HCT116 (cell line): ENCODE measurements around the gene TMEM50B. TPM values are rescaled to one million over a fixed set of nuclear protein-coding genes. Genes with fewer than 3 reads are reported as not detected.

Experiments
- ATAC-seq: fragments of 200-7000 bp; cut with Tn5 transposase; 2 replicates; pipeline ENCODE4 v1.9.1; 2020; ENCODE audit warnings: mild to moderate bottlenecking, moderate library complexity
- BruUV-seq: library from RNA; stranded (reverse); fragments of 400-500 nt; replicated peaks from 2 replicates; lab custom pipeline; 2021; lab: Mats Ljungman, UMichigan
- CTCF ChIA-PET: fragments of 300-600 bp; sonication (Branson Sonifier 250); formaldehyde crosslinking; loops from one replicate; lab custom pipeline; 2021; ENCODE audit warnings: antibody characterized with exemption; lab: Charles Lee
- POLR2A ChIA-PET: fragments of 300-600, 350-600 bp; sonication (Branson Sonifier 250); formaldehyde crosslinking; loops from one replicate; lab custom pipeline; 2021; ENCODE audit warnings: antibody characterized with exemption; lab: Charles Lee
- RAD21 ChIA-PET, 2 experiments: fragments of 300-600 bp; sonication (Branson Sonifier 250); formaldehyde crosslinking; loops; one replicate each; lab custom pipeline; 2023; ENCODE audit warnings: low total read pairs in 2 of 2; ENCODE audit not compliant: uncharacterized antibody in 2 of 2, unreplicated experiment in 2 of 2, low non-redundant PET in 1 of 2; lab: Charles Lee
- DNase-seq: peaks from one replicate; pipeline ENCODE4 v3.0.0-alpha.2; 2010; ENCODE audit warnings: low read depth, low spot score
- H2AFZ ChIP-seq: fragments of 200-600 bp; shearing (Covaris generic), sonication (generic); 2 replicates; pipeline ENCODE4 v1.6.1; 2017; ENCODE audit warnings: low read depth, mixed run types, mixed read lengths, antibody characterized with exemption, low read length; ENCODE audit not compliant: poor library complexity, severe bottlenecking
- H3K27ac ChIP-seq: 2 replicates; pipeline ENCODE4 v1.5.1; 2012; ENCODE audit warnings: low read depth, low read length
- H3K27me3 ChIP-seq: fragments of 200-600 bp; sonication (generic); 2 replicates; pipeline ENCODE4 v1.6.1; 2016; ENCODE audit warnings: mixed run types, low read length, mixed read lengths; ENCODE audit not compliant: insufficient read depth
- H3K36me3 ChIP-seq, 2 experiments: fragments of 200-500 bp in 1 of 2; fragments of 200-600 bp in 1 of 2; sonication (Bioruptor generic) in 1 of 2; sonication (generic) in 1 of 2; 2 replicates each; pipeline versions ENCODE4 v1.5.1 to v1.6.1; 2014 to 2016; ENCODE audit warnings: low read length in 2 of 2, inconsistent platforms in 1 of 2, mixed read lengths in 1 of 2, mixed run types in 1 of 2; ENCODE audit not compliant: insufficient read depth in 2 of 2, control insufficient read depth in 1 of 2
- H3K4me1 ChIP-seq, 2 experiments: fragments of 200-600 bp in 1 of 2; sonication (generic) in 1 of 2; 2 replicates each; pipeline versions ENCODE4 v1.5.1 to v1.6.1; 2012 to 2017; ENCODE audit warnings: low read length in 2 of 2, inconsistent platforms in 1 of 2, mild to moderate bottlenecking in 1 of 2, mixed read lengths in 1 of 2, mixed run types in 1 of 2, moderate library complexity in 1 of 2; ENCODE audit not compliant: insufficient read depth in 2 of 2, control insufficient read depth in 1 of 2
- H3K4me2 ChIP-seq: fragments of 200-600 bp; sonication (generic); 2 replicates; pipeline ENCODE4 v1.6.1; 2017; ENCODE audit warnings: mixed run types, low read length, mixed read lengths
- H3K4me3 ChIP-seq, 2 experiments: fragments of 200-600 bp in 1 of 2; sonication (generic) in 1 of 2; replicated peaks in 1 of 2; 2 replicates each; pipeline ENCODE4 v1.5.1; 2011 to 2016; ENCODE audit warnings: low read length in 2 of 2, control low read depth in 1 of 2, low read depth in 1 of 2, mild to moderate bottlenecking in 1 of 2, mixed read lengths in 1 of 2, mixed run types in 1 of 2
- H3K79me2 ChIP-seq: fragments of 200-600 bp; sonication (generic); 2 replicates; pipeline ENCODE4 v1.6.1; 2017; ENCODE audit warnings: mild to moderate bottlenecking, mixed run types, low read length, moderate library complexity, mixed read lengths; ENCODE audit not compliant: insufficient read depth
- H3K9ac ChIP-seq: fragments of 200-600 bp; sonication (generic); 2 replicates; pipeline ENCODE4 v1.6.1; 2016; ENCODE audit warnings: low read length, mixed read lengths
- H3K9me2 ChIP-seq: fragments of 200-600 bp; sonication (generic), shearing (Covaris generic); 2 replicates; pipeline ENCODE4 v1.6.1; 2017; ENCODE audit warnings: mixed run types, mild to moderate bottlenecking, moderate library complexity; ENCODE audit not compliant: insufficient read depth
- H3K9me3 ChIP-seq, 2 experiments: fragments of 200-500 bp in 1 of 2; fragments of 200-600 bp in 1 of 2; sonication (Bioruptor generic) in 1 of 2; sonication (generic) in 1 of 2; 2 replicates each; pipeline ENCODE4 v1.6.1; 2014 to 2017; ENCODE audit warnings: low read length in 2 of 2, mixed read lengths in 2 of 2, inconsistent platforms in 1 of 2, low read depth in 1 of 2, mild to moderate bottlenecking in 1 of 2, mixed run types in 1 of 2, moderate library complexity in 1 of 2; ENCODE audit not compliant: control insufficient read depth in 1 of 2, insufficient read depth in 1 of 2
- H4K20me1 ChIP-seq: fragments of 200-600 bp; sonication (generic), shearing (Covaris generic); 2 replicates; pipeline ENCODE4 v1.6.1; 2017; ENCODE audit warnings: mixed run types, mild to moderate bottlenecking, moderate library complexity; ENCODE audit not compliant: insufficient read depth
- CBX3 ChIP-seq: IDR thresholded peaks from 2 replicates; pipeline ENCODE4 v1.6.1; 2012; ENCODE audit warnings: low read depth
- CEBPB ChIP-seq: IDR thresholded peaks from 2 replicates; pipeline ENCODE4 v1.6.1; 2012; ENCODE audit warnings: low read depth
- EGR1 ChIP-seq: IDR thresholded peaks from 2 replicates; pipeline ENCODE4 v1.6.1; 2012; ENCODE audit warnings: low read depth
- ELF1 ChIP-seq: IDR thresholded peaks from 2 replicates; pipeline ENCODE4 v1.6.1; 2012; ENCODE audit warnings: low read depth, borderline replicate concordance
- EZH2 ChIP-seq: fragments of 200-600 bp; sonication (generic); IDR thresholded peaks from 2 replicates; pipeline ENCODE4 v1.6.1; 2017; ENCODE audit warnings: antibody characterized with exemption, mixed run types
- EZH2phosphoT487 ChIP-seq: fragments of 200-600 bp; IDR thresholded peaks from 2 replicates; pipeline ENCODE4 v1.6.1; 2018; ENCODE audit warnings: antibody characterized with exemption, borderline replicate concordance
- JUND ChIP-seq: IDR thresholded peaks from 2 replicates; pipeline ENCODE4 v1.6.1; 2012
- POLR2A ChIP-seq: IDR thresholded peaks from 2 replicates; pipeline ENCODE4 v1.7.0; 2011; ENCODE audit warnings: borderline replicate concordance; ENCODE audit not compliant: insufficient read depth, insufficient read length; ENCODE audit errors: extremely low read depth
- POLR2AphosphoS5 ChIP-seq: IDR thresholded peaks from 2 replicates; pipeline ENCODE4 v1.6.1; 2011; ENCODE audit warnings: mild to moderate bottlenecking, low read depth, low read length, moderate library complexity
- RAD21 ChIP-seq: IDR thresholded peaks from 2 replicates; pipeline ENCODE4 v1.6.1; 2012; ENCODE audit warnings: low read depth, mild to moderate bottlenecking
- SP1 ChIP-seq: IDR thresholded peaks from 2 replicates; pipeline ENCODE4 v1.6.1; 2012; ENCODE audit warnings: low read depth
- SRF ChIP-seq: IDR thresholded peaks from 2 replicates; pipeline ENCODE4 v1.6.1; 2012; ENCODE audit warnings: low read depth
- TCF7L2 ChIP-seq: IDR thresholded peaks from 2 replicates; pipeline ENCODE4 v1.7.0; 2011; ENCODE audit warnings: borderline replicate concordance, inconsistent platforms; ENCODE audit not compliant: insufficient read depth, insufficient read length; ENCODE audit errors: extremely low read depth
- YY1 ChIP-seq: IDR thresholded peaks from 2 replicates; pipeline ENCODE4 v1.6.1; 2011; ENCODE audit warnings: low read length, low read depth, moderate library complexity, mild to moderate bottlenecking; ENCODE audit not compliant: insufficient replicate concordance; ENCODE audit errors: extremely low read depth
- ZBTB33 ChIP-seq: IDR thresholded peaks from 2 replicates; pipeline ENCODE4 v1.6.1; 2011; ENCODE audit warnings: mild to moderate bottlenecking, low read length, moderate library complexity; ENCODE audit not compliant: insufficient replicate concordance; ENCODE audit errors: extremely low read depth
- intact Hi-C: fragments of 100-400 bp; cut with micrococcal nuclease; formaldehyde crosslinking; loops from 2 replicates; pipeline ENCODE4 v1.10.0; 2022
- total RNA-seq: library from RNA; stranded (reverse); gene quantifications from one replicate; pipeline ENCODE4 v1.2.1, GENCODE V29; 2021; ENCODE audit not compliant: unreplicated experiment
- TF ChIP-seq, protein P1 (sequence below): IDR thresholded peaks from 2 replicates; pipeline ENCODE4 v1.6.1; 2012; ENCODE audit warnings: low read depth
- TF ChIP-seq, protein P2 (sequence below), 3 experiments: fragments of 200-600 bp in 1 of 3; sonication (generic) in 1 of 3; IDR thresholded peaks in 2 of 3; conservative IDR thresholded peaks in 1 of 3; 2 replicates each; pipeline ENCODE4 v1.5.1; 2012 to 2017; ENCODE audit warnings: low read depth in 2 of 3, low read length in 2 of 3, antibody characterized with exemption in 1 of 3, borderline replicate concordance in 1 of 3, control low read depth in 1 of 3, mild to moderate bottlenecking in 1 of 3, mixed read lengths in 1 of 3, mixed run types in 1 of 3, moderate library complexity in 1 of 3; ENCODE audit not compliant: insufficient read depth in 1 of 3
- TF ChIP-seq, protein P3 (sequence below): IDR thresholded peaks from 2 replicates; pipeline ENCODE4 v1.6.1; 2012

The TMEM50B gene
- total RNA-seq, 1 experiment from 2014 or later: 18.8 TPM

GRCh38 chr21:33493756-33494155 lies 14.0 kb upstream of the TMEM50B start:
- Histone ChIP-seq H3K4me2 (no peak overlapping the region), H3K79me2 (no peaks in the 10 kb centered on the region), H4K20me1 (no peaks in the 10 kb centered on the region), H3K27ac (no peak overlapping the region), H3K4me3 (no peak overlapping the region), H3K36me3 (no peaks in the 10 kb centered on the region), H2AFZ (no peak overlapping the region), H3K9me3 (no peaks in the 10 kb centered on the region), H3K27me3 (no peaks in the 10 kb centered on the region), H3K9ac (no peak overlapping the region), H3K4me1 (peaks cover 5 to 10% of the 10 kb centered on the region in 2 experiments; a peak in 2 of 4 replicates), H3K9me2 (no peaks in the 10 kb centered on the region)
- ATAC-seq (no peak), DNase-seq (no peak)
- intact Hi-C loops: no loop called here
- ChIA-PET RAD21 (no interaction called here), CTCF (no interaction called here), POLR2A (no interaction called here)
- no peak for TF ChIP-seq YY1
- no peak for TF ChIP-seq EZH2
- no peak for TF ChIP-seq EZH2phosphoT487
- TF ChIP-seq, protein P1, sequence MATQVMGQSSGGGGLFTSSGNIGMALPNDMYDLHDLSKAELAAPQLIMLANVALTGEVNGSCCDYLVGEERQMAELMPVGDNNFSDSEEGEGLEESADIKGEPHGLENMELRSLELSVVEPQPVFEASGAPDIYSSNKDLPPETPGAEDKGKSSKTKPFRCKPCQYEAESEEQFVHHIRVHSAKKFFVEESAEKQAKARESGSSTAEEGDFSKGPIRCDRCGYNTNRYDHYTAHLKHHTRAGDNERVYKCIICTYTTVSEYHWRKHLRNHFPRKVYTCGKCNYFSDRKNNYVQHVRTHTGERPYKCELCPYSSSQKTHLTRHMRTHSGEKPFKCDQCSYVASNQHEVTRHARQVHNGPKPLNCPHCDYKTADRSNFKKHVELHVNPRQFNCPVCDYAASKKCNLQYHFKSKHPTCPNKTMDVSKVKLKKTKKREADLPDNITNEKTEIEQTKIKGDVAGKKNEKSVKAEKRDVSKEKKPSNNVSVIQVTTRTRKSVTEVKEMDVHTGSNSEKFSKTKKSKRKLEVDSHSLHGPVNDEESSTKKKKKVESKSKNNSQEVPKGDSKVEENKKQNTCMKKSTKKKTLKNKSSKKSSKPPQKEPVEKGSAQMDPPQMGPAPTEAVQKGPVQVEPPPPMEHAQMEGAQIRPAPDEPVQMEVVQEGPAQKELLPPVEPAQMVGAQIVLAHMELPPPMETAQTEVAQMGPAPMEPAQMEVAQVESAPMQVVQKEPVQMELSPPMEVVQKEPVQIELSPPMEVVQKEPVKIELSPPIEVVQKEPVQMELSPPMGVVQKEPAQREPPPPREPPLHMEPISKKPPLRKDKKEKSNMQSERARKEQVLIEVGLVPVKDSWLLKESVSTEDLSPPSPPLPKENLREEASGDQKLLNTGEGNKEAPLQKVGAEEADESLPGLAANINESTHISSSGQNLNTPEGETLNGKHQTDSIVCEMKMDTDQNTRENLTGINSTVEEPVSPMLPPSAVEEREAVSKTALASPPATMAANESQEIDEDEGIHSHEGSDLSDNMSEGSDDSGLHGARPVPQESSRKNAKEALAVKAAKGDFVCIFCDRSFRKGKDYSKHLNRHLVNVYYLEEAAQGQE: no peak
- TF ChIP-seq ELF1: no peak
- no peak for TF ChIP-seq ZBTB33
- no peak for TF ChIP-seq EGR1
- no peak for TF ChIP-seq POLR2A
- TF ChIP-seq, protein P2, sequence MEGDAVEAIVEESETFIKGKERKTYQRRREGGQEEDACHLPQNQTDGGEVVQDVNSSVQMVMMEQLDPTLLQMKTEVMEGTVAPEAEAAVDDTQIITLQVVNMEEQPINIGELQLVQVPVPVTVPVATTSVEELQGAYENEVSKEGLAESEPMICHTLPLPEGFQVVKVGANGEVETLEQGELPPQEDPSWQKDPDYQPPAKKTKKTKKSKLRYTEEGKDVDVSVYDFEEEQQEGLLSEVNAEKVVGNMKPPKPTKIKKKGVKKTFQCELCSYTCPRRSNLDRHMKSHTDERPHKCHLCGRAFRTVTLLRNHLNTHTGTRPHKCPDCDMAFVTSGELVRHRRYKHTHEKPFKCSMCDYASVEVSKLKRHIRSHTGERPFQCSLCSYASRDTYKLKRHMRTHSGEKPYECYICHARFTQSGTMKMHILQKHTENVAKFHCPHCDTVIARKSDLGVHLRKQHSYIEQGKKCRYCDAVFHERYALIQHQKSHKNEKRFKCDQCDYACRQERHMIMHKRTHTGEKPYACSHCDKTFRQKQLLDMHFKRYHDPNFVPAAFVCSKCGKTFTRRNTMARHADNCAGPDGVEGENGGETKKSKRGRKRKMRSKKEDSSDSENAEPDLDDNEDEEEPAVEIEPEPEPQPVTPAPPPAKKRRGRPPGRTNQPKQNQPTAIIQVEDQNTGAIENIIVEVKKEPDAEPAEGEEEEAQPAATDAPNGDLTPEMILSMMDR (IDR thresholded peaks at IDR 0.05 in 2 of 3, conservative IDR thresholded peaks at IDR 0.05 in 1 of 3; ENCODE audit: borderline replicate concordance in 1 of 3, insufficient read depth in 1 of 3, low read depth in 2 of 3, low read length in 2 of 3): no peak
- TF ChIP-seq SP1: no peak
- no peak for TF ChIP-seq CBX3
- TF ChIP-seq RAD21: no peak
- TF ChIP-seq JUND: no peak
- TF ChIP-seq TCF7L2: no peak
- TF ChIP-seq, protein P3, sequence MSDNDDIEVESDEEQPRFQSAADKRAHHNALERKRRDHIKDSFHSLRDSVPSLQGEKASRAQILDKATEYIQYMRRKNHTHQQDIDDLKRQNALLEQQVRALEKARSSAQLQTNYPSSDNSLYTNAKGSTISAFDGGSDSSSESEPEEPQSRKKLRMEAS: no peak
- TF ChIP-seq POLR2AphosphoS5: no peak
- TF ChIP-seq CEBPB: no peak
- TF ChIP-seq SRF: no peak
- no TSS peak for BruUV-seq
